ENCODE results near the gene KNSTRN.

KNSTRN gene

DNA sequence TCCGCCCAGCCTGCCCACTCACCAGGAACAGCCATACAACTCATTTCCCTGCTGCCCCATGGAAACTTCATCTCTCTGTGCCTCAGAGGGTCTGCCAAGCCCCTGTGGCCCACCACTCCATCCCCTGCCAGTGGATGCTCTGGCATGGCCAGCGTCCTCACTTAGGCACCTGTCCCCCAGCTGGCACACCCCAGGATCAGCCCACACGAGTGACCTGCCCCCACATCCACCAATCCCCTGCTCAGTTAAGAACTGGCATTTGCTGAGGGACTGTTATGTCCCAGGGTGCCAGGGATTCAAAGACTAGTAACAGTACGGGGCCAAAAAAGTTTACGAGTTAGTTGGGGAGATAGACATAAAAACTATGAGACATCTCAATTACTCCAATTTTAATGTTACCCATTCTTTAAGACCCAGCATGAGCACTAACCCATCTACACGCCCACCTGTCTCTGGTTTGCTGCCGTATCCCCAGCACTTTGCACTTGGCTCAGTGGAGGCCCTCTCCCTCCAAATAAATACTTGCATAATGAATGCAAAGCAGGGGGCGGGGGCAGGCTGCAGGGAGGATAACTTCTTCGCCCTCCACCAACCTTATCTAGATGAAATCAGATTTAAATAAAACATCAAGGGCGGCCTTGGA is 46.7 kb downstream of the KNSTRN start:
- no peak for DNase-seq (ENCODE audit: low read depth)

DNA sequence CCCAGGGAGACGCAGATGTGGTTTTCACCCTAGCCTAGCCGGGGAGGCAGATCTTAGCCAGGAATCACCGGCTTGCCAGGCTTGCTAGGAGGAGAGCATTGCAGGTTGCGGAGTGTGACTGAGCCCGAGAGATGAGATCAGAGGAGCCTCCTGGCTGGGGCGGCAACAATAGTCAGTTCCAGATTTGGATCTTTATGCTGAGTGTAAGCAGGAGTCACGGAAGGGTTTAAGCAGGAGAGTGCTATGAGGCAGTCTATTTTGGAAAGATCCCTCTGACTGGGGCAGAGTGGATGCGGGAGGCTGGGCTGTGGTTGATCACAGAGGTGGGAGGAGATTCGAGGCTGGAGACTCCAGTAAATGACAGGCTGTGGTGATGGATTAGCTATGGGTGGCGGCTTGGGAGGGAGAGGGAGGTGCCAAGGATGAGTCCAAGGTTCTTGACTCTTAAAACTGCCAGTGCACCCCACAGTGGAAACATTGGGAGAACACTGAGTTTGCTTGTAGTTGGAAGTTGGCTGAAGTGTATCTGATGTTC is 47.8 kb downstream of the KNSTRN start:
- in situ Hi-C loops (cut with HindIII; ENCODE audit: low sequenced_read_pairs): no loop called here
- TF ChIP-seq, protein P1, sequence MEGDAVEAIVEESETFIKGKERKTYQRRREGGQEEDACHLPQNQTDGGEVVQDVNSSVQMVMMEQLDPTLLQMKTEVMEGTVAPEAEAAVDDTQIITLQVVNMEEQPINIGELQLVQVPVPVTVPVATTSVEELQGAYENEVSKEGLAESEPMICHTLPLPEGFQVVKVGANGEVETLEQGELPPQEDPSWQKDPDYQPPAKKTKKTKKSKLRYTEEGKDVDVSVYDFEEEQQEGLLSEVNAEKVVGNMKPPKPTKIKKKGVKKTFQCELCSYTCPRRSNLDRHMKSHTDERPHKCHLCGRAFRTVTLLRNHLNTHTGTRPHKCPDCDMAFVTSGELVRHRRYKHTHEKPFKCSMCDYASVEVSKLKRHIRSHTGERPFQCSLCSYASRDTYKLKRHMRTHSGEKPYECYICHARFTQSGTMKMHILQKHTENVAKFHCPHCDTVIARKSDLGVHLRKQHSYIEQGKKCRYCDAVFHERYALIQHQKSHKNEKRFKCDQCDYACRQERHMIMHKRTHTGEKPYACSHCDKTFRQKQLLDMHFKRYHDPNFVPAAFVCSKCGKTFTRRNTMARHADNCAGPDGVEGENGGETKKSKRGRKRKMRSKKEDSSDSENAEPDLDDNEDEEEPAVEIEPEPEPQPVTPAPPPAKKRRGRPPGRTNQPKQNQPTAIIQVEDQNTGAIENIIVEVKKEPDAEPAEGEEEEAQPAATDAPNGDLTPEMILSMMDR (IDR thresholded peaks at IDR 0.05; ENCODE audit: low read depth, low read length, missing control alignments): no peak
- DNase-seq (ENCODE audit: low read depth): no peak
- no peak overlapping the region for H3K4me3 ChIP-seq (ENCODE audit: low read depth, low read length)

More for the DNA sequence above, 46.7 kb downstream of the KNSTRN start:
- H3K4me3 ChIP-seq (ENCODE audit: low read depth, low read length): no peak overlapping the region
- in situ Hi-C loops (cut with HindIII; ENCODE audit: low sequenced_read_pairs): no loop called here
- TF ChIP-seq, protein P1 (IDR thresholded peaks at IDR 0.05; ENCODE audit: low read depth, low read length, missing control alignments): no peak

DNA sequence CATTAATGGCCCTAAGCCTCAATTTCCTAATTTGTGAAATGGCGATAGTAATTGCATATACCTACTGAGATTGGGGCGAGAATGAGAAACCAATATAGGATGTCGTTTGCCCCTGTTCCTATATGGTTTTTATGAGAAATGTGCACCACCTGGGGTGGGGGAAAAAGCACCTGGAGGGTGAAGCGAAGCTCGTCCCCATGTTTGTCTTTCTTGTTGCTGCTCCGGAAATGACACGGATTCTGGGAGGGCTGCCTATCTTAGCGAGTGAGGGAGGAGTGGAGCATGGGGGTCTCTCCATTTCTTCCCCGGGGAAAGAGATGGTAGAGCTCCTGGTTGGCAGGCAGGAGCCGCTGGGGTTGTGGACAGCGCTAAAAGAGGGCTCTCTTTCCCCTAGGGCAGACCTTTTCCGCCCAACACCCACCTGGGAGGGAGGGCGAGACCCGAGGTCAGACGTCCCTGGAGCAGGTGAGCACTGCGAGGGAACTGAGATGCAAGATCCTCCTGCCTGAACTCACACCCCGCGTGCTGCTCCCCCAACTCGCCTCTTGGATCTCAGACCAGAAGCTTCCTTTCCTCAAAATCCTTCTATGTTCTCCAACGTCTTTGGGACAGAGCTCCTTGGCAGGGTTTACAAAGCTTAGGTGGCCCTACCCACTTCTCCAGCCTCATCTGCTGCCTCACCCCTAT is 52.6 kb downstream of the KNSTRN start:
- TF ChIP-seq, protein P1 (IDR thresholded peaks at IDR 0.05; ENCODE audit: low read depth, low read length, missing control alignments): no peak
- no peak for DNase-seq (ENCODE audit: low read depth)
- in situ Hi-C loops (cut with HindIII; ENCODE audit: low sequenced_read_pairs): no loop called here
- no peak overlapping the region for H3K4me3 ChIP-seq (ENCODE audit: low read depth, low read length)

DNA sequence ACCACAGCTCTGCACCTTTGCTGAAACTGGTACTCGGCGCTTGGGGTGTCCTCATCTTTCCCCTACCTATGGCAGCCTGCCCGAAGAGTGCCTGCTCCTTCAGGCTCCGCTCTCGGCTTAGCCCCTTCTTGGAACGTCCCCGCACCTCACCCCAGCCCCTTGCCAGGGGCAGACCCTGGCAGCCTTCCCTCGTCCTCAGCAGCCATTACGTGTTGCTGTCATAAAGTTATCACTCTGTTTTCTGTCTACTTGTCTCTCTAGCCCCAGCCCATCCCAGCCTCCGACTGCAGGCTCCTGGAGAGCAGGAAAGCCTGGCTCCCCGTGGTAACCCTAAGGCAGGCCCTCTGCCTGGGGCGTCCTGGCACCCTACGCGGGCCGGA is 53.2 kb downstream of the KNSTRN start:
- TF ChIP-seq, protein P1 (IDR thresholded peaks at IDR 0.05; ENCODE audit: low read depth, low read length, missing control alignments): no peak
- peak overlapping the region; percentile 40 for H3K4me3 ChIP-seq (ENCODE audit: low read depth, low read length)
- no peak for DNase-seq (ENCODE audit: low read depth)
- in situ Hi-C loops (cut with HindIII; ENCODE audit: low sequenced_read_pairs): no loop called here

DNA sequence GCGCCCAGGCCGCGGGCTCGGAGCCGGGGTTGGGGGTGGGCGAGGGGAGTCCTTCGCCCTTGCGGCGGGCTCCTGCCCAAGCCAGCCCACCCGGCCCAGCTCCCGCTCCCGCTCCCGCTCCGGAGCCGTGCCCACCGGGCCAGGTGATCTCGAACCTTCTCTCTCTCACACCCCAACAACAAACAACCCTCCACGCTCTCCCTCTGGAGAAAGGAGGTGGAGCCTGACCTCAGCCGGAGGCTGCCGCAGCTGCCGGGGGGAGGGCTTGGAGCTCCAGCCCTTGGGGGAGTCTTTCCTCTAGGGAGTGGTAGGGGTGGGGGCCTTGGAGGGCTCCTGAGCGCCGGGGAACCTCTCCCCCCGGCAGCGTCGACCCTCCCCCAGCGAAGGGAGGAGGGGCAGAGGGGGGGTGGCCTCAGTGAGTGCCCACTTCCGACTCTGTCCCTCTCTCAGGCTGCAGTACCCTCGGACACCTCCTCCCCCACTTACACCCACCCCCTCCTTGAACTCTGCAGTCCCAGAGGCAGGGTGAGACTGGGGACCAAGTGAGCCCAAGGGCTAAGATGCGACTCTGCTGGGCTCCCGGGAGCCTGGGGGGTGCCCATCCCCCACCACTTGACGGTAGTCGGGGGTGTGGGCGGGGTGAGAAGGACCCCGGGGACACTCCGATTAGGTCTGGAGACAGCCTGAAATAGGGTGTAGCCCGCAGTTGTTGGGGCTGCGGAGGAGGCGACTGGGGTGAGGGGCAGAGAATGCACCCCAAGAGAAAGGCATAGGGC is 53.8 kb downstream of the KNSTRN start:
- TF ChIP-seq, protein P1 (IDR thresholded peaks at IDR 0.05; ENCODE audit: low read depth, low read length, missing control alignments): no peak
- no peak for DNase-seq (ENCODE audit: low read depth)
- in situ Hi-C loops (cut with HindIII; ENCODE audit: low sequenced_read_pairs): no loop called here
- H3K4me3 ChIP-seq (ENCODE audit: low read depth, low read length): peak overlapping the region; percentile 40
